MCF 10A (cell line): ENCODE results near the gene HRH4. TPM values are rescaled to one million over a fixed set of nuclear protein-coding genes. Genes with fewer than 3 reads are reported as not detected.

Experiments used
- BruUV-seq: library from RNA; stranded (reverse); fragments of 400-500 nt; replicated peaks from 2 replicates; lab custom pipeline; 2021; lab: Mats Ljungman, UMichigan
- CTCF ChIA-PET: fragments of 300-600 bp; sonication (Branson Sonifier 250); formaldehyde crosslinking; extraction: SDS; loops from one replicate; lab custom pipeline; 2021; ENCODE audit warnings: antibody characterized with exemption, inconsistent platforms; lab: Yijun Ruan, JAX
- POLR2A ChIA-PET: fragments of 300-600, 350-650 bp; sonication (Branson Sonifier 250); formaldehyde crosslinking; extraction: SDS; loops from one replicate; lab custom pipeline; 2020; ENCODE audit warnings: antibody characterized with exemption, inconsistent platforms; lab: Yijun Ruan, JAX
- DNase-seq: peaks from one replicate; pipeline ENCODE4 v3.0.0-alpha.2; 2018; ENCODE audit not compliant: unreplicated experiment
- H3K27ac Mint-ChIP-seq: one replicate; pipeline ENCODE4 v1.8.0; 2022; ENCODE audit warnings: mild to moderate bottlenecking, low read depth, mixed read lengths; ENCODE audit not compliant: unreplicated experiment
- H3K27me3 Mint-ChIP-seq: one replicate; pipeline ENCODE4 v1.8.0; 2022; ENCODE audit warnings: mixed read lengths; ENCODE audit not compliant: insufficient read depth, unreplicated experiment
- H3K36me3 Mint-ChIP-seq: one replicate; pipeline ENCODE4 v1.8.0; 2022; ENCODE audit warnings: mild to moderate bottlenecking, moderate library complexity, mixed read lengths; ENCODE audit not compliant: insufficient read depth, unreplicated experiment
- H3K4me1 Mint-ChIP-seq: one replicate; pipeline ENCODE4 v1.8.0; 2022; ENCODE audit warnings: mixed read lengths; ENCODE audit not compliant: insufficient read depth, unreplicated experiment
- H3K4me3 Mint-ChIP-seq: one replicate; pipeline ENCODE4 v1.8.0; 2022; ENCODE audit warnings: mild to moderate bottlenecking, moderate library complexity, mixed read lengths; ENCODE audit not compliant: unreplicated experiment
- H3K9me3 Mint-ChIP-seq: one replicate; pipeline ENCODE4 v1.8.0; 2022; ENCODE audit warnings: mixed read lengths; ENCODE audit not compliant: unreplicated experiment
- CTCF ChIP-seq: fragments of 200-600 bp; IDR thresholded peaks from one replicate; pipeline ENCODE4 v1.8.0; 2022; ENCODE audit warnings: antibody characterized with exemption, mild to moderate bottlenecking; ENCODE audit not compliant: unreplicated experiment
- intact Hi-C: fragments of 100-400 bp; cut with micrococcal nuclease; formaldehyde crosslinking; loops from 2 replicates; pipeline ENCODE4 v1.14.1; 2022
- total RNA-seq: library from RNA; stranded (reverse); gene quantifications from 2 replicates; pipeline ENCODE4 v1.2.3, GENCODE V29; 2022

HRH4 gene
- total RNA-seq, 1 experiment from 2014 or later = 0.16 TPM

GRCh38 chr18:24446453-24446852 is 14.0 kb upstream of the HRH4 start:
- peaks cover 86% of the 10 kb centered on the region for H3K36me3 Mint-ChIP-seq
- no peak overlapping the region for H3K27ac Mint-ChIP-seq
- ChIA-PET CTCF (interaction anchor here (0.6 to 2.8 kb wide), 10 partner anchors 14 to 393 kb away, joined by 3 to 15 read pairs (median 3); no protein-coding TSS in a partner anchor), POLR2A (no interaction called here)
- no peak for TF ChIP-seq CTCF
- intact Hi-C loops = loop anchor here (5.0 kb wide), 1 partner anchor 41 kb away; no protein-coding TSS in a partner anchor
- no peak overlapping the region for H3K4me3 Mint-ChIP-seq
- DNase-seq = no peak
- no peaks in the 10 kb centered on the region for H3K9me3 Mint-ChIP-seq
- no peaks in the 10 kb centered on the region for H3K4me1 Mint-ChIP-seq
- BruUV-seq = no TSS peak
- H3K27me3 Mint-ChIP-seq = no peaks in the 10 kb centered on the region

- Mint-ChIP-seq H3K9me3 (no peaks in the 10 kb centered on the region), H3K4me3 (no peak overlapping the region), H3K36me3 (peaks cover 80% of the 10 kb centered on the region), H3K4me1 (no peaks in the 10 kb centered on the region), H3K27ac (no peak overlapping the region), H3K27me3 (no peaks in the 10 kb centered on the region)
- ChIA-PET CTCF (interaction anchor here (0.5 to 2.8 kb wide), 12 partner anchors 14 to 393 kb away, joined by 3 to 15 read pairs (median 3); no protein-coding TSS in a partner anchor), POLR2A (no interaction called here)
- no TSS peak for BruUV-seq
- TF ChIP-seq CTCF = no peak
- intact Hi-C loops = loop anchor here (5.0 kb wide), 1 partner anchor 40 kb away; no protein-coding TSS in a partner anchor
- no peak for DNase-seq
Measured at GRCh38 chr18:24446953-24447538, 13.4 kb upstream of the HRH4 start.

- Mint-ChIP-seq H3K36me3 (peaks cover 71% of the 10 kb centered on the region), H3K4me1 (no peaks in the 10 kb centered on the region), H3K4me3 (no peak overlapping the region), H3K27ac (no peak overlapping the region), H3K9me3 (no peaks in the 10 kb centered on the region), H3K27me3 (no peaks in the 10 kb centered on the region)
- TF ChIP-seq CTCF = no peak
- intact Hi-C loops = loop anchor here (5.0 kb wide), 1 partner anchor 39 kb away; no protein-coding TSS in a partner anchor
- BruUV-seq = no TSS peak
- ChIA-PET POLR2A (interaction anchor here (0.6 kb wide), 1 partner anchor 65 kb away, joined by 3 read pairs; no protein-coding TSS in a partner anchor), CTCF (interaction anchor here (0.8 to 2.8 kb wide), 4 partner anchors 39 to 92 kb away, joined by 3 to 15 read pairs (median 5); no protein-coding TSS in a partner anchor)
- no peak for DNase-seq
Measured at GRCh38 chr18:24447961-24448360, 12.5 kb upstream of the HRH4 start.

- no peaks in the 10 kb centered on the region for H3K9me3 Mint-ChIP-seq
- H3K4me1 Mint-ChIP-seq = no peaks in the 10 kb centered on the region
- H3K36me3 Mint-ChIP-seq = peaks cover 14% of the 10 kb centered on the region
- no peak overlapping the region for H3K4me3 Mint-ChIP-seq
- no peak overlapping the region for H3K27ac Mint-ChIP-seq
- no peaks in the 10 kb centered on the region for H3K27me3 Mint-ChIP-seq
- DNase-seq = no peak
- intact Hi-C loops = no loop called here
- POLR2A ChIA-PET = interaction anchor here (0.7 kb wide), 1 partner anchor 113 kb away, joined by 3 read pairs; no protein-coding TSS in a partner anchor
- CTCF ChIA-PET = no interaction called here
- no peak for TF ChIP-seq CTCF
- BruUV-seq = no TSS peak
Measured at GRCh38 chr18:24456549-24456948, 3.9 kb upstream of the HRH4 start.
